Activated CD8-positive, alpha-beta memory T cell treated with anti-CD3 and anti-CD28 coated beads for 1 hour (primary cell): ENCODE measurements around the gene NISCH.

Experiments
- DNase-seq, 2 donors: peaks; one replicate each; pipeline ENCODE4 v3.0.0-alpha.2; 2020; ENCODE audit warnings: low read depth in 1 of 2; ENCODE audit errors: extremely low read depth in 1 of 2

NISCH gene

DNA sequence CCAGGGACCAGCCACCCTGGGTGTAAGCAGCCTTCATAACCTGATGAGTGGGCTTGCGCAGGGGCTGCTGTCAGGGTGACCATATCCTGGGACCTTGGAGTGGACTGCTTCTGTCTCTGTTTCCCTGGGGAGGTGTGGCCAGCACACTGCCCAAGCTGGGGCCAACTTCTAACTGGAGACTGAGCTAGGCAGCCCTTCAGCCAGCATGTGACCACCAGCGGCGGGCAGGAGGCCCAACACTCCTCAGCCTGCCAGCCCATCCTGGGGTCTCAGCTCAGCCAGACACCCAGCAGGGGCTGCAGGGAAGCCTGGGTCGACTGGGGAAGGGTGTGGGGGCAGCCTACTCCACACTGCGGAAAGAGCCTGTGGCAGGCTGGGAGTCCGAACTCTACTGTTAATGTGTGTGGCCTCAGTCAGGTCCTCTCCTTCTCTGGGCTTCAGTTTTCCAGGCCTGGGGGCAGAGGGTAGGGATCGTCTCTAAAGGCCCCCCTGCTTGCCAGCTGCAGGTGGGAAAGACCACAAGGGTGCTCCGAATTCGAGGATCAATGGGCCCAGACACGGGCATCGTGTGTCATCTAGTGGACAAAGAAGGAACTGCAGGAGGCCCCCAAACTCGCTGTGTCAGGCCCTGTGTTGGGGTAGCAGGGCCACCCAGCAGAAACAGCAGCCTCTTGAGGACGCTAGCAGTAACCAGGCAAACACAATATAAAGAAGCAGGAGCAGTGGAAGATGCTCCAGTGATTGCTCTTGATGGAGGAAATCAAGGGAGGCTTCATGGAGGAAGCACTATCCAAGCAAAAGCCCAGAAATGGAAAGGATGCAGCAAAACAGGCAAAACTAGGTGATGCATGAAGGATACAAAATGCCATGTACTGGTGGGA lies 8.5 kb upstream of the NISCH start:
- peak; percentile 51 to 54 for DNase-seq

GRCh38 chr3:52447512-52448355 lies 7.7 kb upstream of the NISCH start:
- no peak for DNase-seq

DNA sequence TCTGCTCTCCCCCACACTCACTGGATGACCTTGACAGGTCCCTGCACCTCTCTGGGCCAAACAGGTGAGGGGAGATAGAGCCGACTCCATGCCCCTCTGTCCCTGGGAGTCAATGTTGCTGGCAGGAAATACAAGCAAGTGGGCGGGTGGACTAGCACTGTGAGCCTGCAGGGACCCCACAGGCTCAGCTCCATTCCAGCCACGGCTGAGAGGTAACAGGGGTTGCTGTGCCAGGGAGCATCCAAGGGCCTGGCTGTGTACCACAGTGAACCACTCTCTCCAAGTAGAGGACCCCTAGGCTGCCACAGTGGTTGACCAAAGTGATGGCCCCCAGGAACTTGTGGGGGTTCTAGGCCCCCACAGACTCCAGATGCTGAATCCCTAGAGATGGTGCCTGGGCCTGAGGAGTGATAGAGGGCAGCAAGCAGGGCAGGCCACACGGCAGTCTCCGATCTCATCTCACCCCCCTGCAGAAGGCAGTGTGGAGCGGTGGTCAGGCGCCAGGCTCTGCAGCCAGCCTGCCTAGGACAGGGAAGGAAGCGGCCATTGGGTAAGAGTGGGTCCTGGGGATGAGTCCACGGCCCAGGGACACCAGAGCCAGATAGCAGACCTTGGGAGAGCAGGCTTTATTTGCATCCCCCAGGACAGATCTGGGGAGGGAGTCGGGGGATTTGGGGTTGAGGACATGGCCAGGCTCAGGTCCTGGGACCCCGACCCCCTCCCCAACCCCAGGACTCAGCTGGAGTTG lies 4.7 kb upstream of the NISCH start:
- no peak for DNase-seq

DNA sequence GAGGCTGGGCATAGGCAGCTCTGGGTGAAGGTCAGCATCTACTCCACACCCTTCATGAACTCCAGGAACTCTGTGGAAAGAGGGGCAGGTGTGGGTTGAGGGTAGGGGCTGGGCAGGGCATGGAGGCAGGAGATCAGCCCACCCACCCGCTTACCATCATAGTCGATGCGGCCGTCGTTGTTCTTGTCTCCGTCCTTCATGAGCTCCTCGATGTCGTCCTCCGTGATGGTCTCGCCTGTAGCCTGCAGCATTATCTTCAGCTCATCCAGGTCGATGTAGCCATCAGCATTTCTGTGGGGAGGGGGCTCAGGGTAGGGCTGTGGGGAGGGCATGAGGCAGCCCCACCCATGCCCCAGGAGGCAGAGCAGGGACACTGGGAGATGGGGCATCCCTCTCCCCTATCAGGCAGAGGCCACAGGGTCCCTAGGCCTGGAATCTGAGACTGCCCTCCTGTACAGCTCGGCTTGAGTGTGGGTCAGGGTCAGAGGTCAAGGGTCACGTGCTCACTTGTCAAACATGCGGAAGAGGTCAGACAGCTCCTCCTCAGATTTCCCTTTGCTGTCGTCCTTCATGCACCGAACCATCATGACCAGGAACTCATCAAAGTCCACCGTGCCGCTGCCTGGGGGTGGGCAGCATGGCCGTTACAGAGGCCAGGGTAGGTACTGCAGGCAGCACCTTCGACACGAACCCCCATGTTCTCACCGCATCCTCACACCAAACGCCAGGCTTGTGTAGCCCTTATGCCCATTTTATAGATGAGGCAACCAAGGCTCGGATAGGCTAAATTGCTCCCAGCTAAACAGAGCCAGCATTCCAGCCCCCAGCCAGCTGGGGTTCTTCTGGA lies 3.9 kb upstream of the NISCH start:
- no peak for DNase-seq

DNA sequence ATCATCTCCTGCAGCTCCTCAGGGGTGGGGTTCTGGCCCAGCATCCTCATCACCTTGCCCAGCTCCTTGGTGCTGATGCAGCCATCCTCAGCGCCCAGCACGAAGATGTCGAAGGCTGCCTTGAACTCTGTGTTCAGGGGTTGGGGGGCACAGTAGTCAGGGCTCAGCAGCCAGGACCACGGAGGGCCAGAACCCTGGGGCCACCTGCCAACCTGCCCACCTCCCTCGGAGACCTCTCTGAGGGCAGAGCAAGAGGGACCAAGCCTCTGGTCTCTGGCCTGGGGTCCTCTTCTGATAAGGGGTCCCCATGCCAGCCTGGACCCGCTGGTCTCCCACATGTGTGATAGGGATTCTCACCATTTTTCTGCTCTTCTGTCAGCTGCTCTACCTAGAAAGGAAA lies 3.3 kb upstream of the NISCH start:
- no peak for DNase-seq

DNA sequence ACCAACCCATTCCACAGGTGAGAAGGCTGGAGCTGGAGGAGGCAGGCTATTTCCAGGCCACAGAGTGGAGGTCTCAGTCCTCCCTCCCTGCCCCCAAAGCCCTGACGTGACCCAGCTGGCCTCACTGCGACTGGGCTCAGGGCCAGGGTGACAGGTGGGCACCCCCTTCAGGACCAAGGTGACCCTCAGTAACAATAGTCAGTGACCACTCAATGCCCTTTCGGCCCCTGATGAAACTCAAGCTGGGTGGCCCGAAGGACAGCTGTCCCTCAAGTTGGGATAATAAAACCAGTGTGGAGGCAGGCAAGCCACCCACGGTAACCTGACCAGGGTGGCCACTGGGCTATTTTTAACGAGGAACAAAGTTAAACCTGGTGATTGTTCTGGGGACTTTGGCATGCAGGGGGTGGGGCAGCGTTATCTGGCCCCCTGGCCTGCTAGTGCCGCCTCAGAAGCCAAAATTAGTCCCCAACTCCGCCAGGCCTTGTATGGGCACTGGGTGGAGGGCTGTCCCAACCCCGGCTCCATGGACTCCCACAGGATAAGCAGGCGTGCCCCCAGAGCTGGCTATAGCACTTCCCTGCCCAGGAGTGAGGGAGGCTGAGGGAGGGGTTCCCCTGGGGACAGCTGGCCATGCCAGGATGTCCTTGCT lies 2.7 kb upstream of the NISCH start:
- no peak for DNase-seq

- no peak for DNase-seq
Measured at GRCh38 chr3:52453496-52454249, 1.7 kb upstream of the NISCH start, which contains the start of gene TNNC1. Gene TNNC1 (minus strand): TSS chr3:52454041. CDS start chr3:52454015, 26 bp downstream.

GRCh38 chr3:52454250-52454937 lies 1.0 kb upstream of the NISCH start:
- no peak for DNase-seq

- no peak for DNase-seq
Measured at GRCh38 chr3:52454938-52455282, 494 bp upstream of the NISCH start.

DNA sequence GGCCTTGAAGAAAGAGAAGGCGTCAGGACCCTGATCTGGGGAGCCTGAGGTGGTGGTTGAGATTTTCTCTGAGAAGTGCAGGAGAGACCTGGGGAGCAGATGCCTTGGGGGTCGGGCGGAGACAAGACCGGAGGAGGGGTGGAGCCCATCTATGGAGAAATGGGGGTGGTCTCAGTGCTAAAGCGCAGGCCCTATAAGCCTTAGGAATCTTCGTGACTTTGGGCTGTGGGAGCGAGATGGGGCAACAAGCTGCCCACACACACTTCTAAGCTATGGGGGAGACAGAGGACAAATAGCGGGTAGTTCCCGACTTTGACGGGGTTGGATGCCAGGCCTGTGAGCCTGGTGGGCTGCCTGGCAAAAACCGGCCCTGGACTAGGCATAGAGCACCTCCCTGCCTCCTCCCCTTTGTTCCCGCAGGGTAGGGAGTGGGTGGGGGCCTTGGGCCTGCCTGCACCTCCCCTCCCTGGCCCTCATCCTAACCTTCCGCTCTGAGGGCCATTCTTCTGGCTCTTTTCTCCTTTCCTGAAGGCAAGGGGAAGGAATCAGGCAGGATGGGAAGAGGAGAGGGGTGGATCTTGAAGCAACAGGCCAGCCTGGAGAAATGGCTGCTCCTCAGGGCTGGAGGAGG lies 880 bp downstream of the NISCH start:
- no peak for DNase-seq

GRCh38 chr3:52456800-52457183 lies 1.4 kb downstream of the NISCH start:
- DNase-seq = no peak

DNA sequence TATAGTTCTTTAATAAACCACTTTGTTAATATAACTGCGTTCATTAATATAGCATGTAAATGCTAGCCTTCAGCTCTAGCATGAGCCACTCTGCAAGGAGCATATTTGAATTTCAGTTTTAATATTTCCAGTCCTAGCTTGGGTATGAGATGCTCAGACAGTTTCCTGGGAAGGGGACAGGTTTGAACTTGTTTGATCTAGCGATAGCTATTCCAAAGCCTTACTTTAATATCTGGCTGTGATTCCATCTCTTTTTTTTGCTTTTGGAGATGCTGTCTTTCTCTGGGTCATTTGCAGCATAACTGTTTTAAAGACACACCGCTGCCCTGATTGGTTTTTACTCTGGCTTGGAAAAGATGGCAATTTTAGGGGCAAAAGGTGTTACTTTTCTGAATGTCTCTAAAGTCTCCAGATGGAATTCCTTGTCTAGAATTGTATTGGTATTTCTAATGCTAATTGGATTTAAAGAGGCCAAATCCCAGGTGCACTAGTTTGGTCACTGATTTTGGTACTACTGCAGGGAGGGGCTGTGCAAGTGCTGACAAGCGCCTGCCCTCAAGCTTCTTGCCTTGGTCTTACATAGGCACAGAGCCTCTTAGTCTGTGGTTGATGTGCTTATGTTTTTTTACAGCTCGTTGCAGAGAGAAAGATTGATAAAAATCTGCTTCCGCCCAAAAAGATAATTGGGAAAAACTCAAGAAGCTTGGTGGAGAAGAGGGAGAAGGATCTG lies 2.8 kb downstream of the NISCH start:
- no peak for DNase-seq

- no peak for DNase-seq
Measured at GRCh38 chr3:52458770-52459545, 3.6 kb downstream of the NISCH start.

- no peak for DNase-seq
Measured at GRCh38 chr3:52461874-52462273, 6.5 kb downstream of the NISCH start.

DNA sequence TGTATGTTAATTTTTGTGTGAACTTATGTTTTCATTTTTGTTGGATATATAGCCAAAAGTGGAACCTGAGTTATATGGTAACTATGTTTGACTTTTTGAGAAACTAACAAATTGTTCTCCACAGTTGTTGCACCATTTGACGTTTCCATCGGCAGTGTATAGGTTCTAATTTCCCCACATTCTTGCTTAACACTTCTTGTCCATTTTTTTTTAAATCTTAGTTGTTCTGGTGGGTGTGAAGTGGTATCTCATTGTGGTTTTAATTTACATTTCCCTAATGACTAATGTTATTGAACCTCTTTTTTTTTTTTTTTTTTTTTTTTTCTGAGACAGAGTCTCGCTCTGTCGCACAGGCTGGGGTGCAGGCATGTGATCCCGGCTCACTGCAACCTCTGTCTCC lies 8.0 kb downstream of the NISCH start:
- DNase-seq = no peak

GRCh38 chr3:52468336-52468735 lies 12.9 kb downstream of the NISCH start:
- no peak for DNase-seq

DNA sequence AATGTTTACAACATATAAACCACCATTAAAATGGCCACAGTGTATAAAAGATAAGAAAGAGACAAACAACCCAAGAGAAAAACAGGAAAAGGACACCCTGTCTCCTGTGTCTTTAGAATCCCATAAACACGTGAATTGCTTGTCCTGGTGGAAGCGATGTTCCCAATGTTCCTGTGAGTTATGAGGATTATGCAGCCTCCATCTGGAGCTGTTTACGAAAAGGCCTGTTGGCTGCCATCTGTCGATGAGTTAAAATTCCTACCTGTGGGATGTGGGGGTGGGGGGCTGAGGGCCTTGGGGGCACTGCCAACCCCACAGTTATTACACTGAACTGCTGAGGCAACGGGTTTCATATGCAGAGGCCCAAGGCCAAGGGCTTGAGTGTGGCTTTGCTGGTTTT lies 13.6 kb downstream of the NISCH start:
- no peak for DNase-seq
